SK-N-MC (cell line): ENCODE results near the gene PRKG1.
A peak's percentile ranks its signal among the peaks of the same experiment; 100 is the strongest.

Source experiments
- DNase-seq: peaks from one replicate; pipeline ENCODE4 v3.0.0-alpha.2; 2011; ENCODE audit warnings: low read depth, low spot score
- H3K27ac ChIP-seq: fragments of 200-600 bp; sonication (generic); 2 replicates; pipeline ENCODE4 v1.5.1; 2016; ENCODE audit warnings: mixed run types
- H3K36me3 ChIP-seq: fragments of 200-600 bp; sonication (generic); 2 replicates; pipeline ENCODE4 v1.6.1; 2017; ENCODE audit warnings: antibody characterized with exemption, low read length, mixed read lengths; ENCODE audit not compliant: insufficient read depth
- H3K4me3 ChIP-seq: fragments of 200-600 bp; sonication (generic); 2 replicates; pipeline ENCODE4 v1.5.1; 2016
- H3K9ac ChIP-seq: fragments of 200-600 bp; sonication (generic); 2 replicates; pipeline ENCODE4 v1.8.0; 2017; ENCODE audit warnings: mixed run types, mixed read lengths; ENCODE audit not compliant: insufficient read length
- H3K9me3 ChIP-seq: fragments of 200-600 bp; sonication (generic); 2 replicates; pipeline ENCODE4 v1.6.1; 2017; ENCODE audit warnings: low read depth, mild to moderate bottlenecking, antibody characterized with exemption, low read length, moderate library complexity, mixed read lengths
- EZH2 ChIP-seq: fragments of 200-600 bp; sonication (generic); IDR thresholded peaks from one replicate; pipeline ENCODE4 v1.6.1; 2017; ENCODE audit warnings: antibody characterized with exemption
- FOXP2 ChIP-seq: optimal IDR thresholded peaks from 2 replicates; pipeline ENCODE3; 2011; ENCODE audit warnings: mild to moderate bottlenecking, moderate library complexity; ENCODE audit not compliant: insufficient read depth; ENCODE audit errors: extremely low read length, control extremely low read depth
- POLR2AphosphoS5 ChIP-seq: IDR thresholded peaks from 2 replicates; pipeline ENCODE4 v1.6.1; 2012; ENCODE audit warnings: mild to moderate bottlenecking, low read depth, low read length, borderline replicate concordance

Gene PRKG1

DNA sequence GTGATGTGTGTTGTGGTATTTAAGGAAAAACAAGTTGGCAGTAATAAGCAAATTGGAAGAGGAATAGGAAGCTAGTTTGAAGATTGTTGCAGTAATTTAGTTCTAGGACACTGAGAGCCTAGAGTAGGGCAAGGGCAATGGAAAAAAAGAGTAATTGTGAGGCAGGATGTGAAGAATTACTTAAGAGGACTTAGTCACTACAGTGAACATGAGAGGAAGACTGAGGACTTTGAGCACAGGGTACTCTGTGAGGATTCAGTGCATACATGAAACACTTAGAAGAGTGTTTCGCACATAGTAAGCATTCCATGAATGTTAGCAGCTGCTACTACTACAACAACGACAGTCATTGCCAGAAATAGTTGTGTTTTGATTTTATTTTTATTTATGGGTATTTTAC is 1208.9 kb downstream of the PRKG1 start:
- Histone ChIP-seq H3K4me3 (no peak overlapping the region), H3K27ac (no peak overlapping the region), H3K9me3 (no peaks in the 10 kb centered on the region), H3K9ac (no peak overlapping the region), H3K36me3 (no peaks in the 10 kb centered on the region)
- DNase-seq = no peak
- no peak for TF ChIP-seq POLR2AphosphoS5
- no peak for TF ChIP-seq FOXP2
- no peak for TF ChIP-seq EZH2

DNA sequence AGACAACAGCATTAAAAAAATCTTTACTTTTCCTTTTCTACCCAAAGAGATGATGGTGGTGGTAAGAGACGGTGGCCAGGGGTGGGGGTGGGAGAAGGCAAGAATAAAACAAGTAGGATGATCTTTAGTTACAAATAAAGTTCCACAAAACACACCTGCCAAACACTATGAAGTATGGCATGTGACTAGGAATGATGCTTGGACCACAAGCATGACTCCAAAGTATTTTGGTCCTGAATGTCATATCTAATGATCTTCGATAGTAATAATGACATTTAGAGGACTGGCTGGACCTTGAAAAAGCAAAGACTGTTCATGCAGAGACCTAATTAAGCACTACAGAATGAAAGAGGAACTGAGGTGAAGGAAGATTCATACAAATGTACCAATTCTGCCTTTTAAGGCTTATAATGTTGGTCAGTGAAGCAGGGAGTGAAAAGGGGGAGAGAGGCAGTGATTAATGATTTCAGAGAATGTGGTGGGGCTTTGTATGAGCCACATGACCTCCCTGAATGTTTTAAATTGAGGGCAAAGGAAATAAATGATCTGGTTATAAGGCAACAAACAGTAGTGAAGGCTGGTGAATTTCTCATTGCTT is 1210.2 kb downstream of the PRKG1 start:
- TF ChIP-seq EZH2 (no peak), FOXP2 (no peak), POLR2AphosphoS5 (no peak)
- Histone ChIP-seq H3K4me3 (no peak overlapping the region), H3K36me3 (no peaks in the 10 kb centered on the region), H3K27ac (no peak overlapping the region), H3K9me3 (no peaks in the 10 kb centered on the region), H3K9ac (no peak overlapping the region)
- DNase-seq = no peak

DNA sequence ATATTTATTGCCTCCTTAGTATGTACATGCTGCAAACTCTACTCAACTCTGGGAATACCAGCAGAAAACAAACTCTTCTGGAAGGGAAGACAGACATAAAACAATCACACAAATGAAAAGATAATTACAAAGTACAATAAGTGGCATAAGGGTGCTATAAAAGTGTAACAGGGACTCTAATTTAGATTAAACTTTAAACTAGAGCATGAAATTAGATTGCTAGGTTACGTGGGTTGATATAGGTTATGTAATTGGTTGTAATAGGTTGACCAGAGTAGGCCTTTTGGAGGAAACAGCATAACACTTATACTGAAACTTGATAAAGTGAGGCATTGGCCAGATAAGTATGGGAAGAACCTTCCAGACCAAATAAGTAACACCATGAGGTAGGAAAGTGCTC is 1213.6 kb downstream of the PRKG1 start:
- no peak for TF ChIP-seq FOXP2
- no peak for TF ChIP-seq POLR2AphosphoS5
- no peak for TF ChIP-seq EZH2
- Histone ChIP-seq H3K9me3 (no peaks in the 10 kb centered on the region), H3K27ac (no peak overlapping the region), H3K4me3 (no peak overlapping the region), H3K9ac (no peak overlapping the region), H3K36me3 (no peaks in the 10 kb centered on the region)
- DNase-seq = no peak

DNA sequence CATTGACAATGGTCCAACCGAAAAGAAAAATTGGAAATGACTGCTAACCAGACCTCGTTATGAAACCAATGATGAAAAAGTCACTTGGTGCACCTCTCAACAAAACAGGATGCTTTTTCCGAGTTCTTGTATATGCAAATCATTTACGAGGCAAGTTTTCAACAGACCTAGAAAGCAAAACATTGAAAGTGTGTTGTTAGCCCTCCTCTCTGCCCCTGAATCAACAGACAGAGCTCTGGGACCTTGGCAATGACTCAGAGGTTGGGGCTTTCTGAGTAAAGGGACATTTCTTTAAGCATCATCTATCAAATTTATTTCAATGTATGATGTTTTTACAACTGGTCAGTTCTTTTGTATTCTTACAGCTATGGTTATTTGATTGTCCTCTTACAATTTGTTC is 1223.5 kb downstream of the PRKG1 start:
- Histone ChIP-seq H3K27ac (no peak overlapping the region), H3K9ac (no peak overlapping the region), H3K4me3 (no peak overlapping the region), H3K9me3 (no peaks in the 10 kb centered on the region), H3K36me3 (no peaks in the 10 kb centered on the region)
- TF ChIP-seq FOXP2 (no peak), EZH2 (no peak), POLR2AphosphoS5 (no peak)
- no peak for DNase-seq

DNA sequence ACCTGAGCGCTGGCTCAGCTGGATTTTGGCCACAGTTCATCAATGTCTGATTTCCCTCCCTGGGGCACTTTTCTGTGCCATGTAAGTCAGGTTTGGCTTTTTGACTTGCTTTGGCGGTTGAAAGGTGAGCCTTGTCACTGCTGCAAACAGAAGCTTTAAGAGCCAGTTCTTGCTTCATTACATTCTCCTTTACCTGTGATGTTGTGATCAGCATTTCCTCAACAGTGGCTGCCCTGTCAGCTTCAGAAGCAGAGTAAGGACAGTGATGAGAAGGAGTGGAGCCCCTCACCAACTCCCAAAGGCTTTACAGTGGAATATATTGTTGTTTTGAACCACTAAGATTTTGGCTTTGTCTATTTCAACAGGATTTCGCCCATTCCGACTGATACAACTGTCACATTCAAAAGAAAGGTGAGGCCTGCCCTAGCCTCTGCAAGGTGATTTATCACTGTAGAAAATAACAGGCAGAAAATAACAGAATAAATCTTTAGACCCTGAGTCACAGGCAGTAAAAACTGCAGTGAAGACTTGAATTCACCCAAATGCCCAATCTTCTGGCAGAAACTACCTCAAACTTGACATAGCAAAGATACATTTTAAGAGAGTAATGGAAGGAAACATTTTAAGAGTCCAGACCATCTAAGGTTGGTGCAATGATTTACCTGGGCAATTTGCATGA is 1226.5 kb downstream of the PRKG1 start:
- no peak for TF ChIP-seq EZH2

DNA sequence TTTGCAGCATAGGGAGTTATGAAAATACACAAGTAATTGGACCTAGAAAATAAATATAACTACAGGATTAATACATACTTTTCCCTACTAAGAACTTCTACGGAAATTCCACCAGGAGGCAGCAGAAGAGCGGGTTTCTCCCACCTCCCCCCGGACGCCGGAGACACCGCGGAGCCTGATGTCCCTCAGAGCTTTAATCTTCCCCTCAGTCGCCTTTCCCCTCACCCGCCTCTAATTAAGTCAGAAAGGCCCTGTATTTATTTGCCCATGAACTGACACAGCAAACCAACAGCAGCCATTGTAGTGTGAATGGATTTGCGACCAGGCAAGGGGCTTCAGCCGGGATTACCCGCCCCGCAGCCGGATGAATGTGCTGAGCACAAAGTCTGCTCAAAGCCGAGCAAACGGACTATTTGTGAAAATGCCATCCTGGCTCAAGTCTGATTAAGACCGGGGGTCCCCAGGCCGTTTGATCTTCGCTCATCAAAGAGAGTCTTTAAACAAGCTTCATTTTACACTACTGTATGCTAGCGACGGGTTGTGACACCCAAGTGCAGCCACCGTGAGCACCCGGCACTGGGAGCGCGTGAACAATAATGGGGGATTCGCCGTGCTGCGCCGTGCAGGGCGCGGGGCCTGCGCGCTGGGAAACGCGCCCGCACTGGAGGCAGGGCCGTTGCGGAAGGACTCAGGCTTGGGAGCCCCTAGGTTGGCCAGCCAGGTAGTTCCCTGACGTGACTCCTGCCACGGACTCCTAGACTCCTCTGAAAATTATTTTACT is 1234.2 kb downstream of the PRKG1 start:
- Histone ChIP-seq H3K9me3 (no peaks in the 10 kb centered on the region), H3K27ac (no peak overlapping the region), H3K36me3 (no peaks in the 10 kb centered on the region), H3K9ac (no peak overlapping the region), H3K4me3 (peak overlapping the region; percentile 75)
- TF ChIP-seq FOXP2 (no peak), EZH2 (no peak), POLR2AphosphoS5 (no peak)
- peak; percentile 1 for DNase-seq

More for the DNA sequence above, 1226.5 kb downstream of the PRKG1 start:
- Histone ChIP-seq H3K9ac (no peak overlapping the region), H3K36me3 (no peaks in the 10 kb centered on the region), H3K9me3 (no peaks in the 10 kb centered on the region), H3K4me3 (no peak overlapping the region), H3K27ac (no peak overlapping the region)
- DNase-seq = no peak

DNA sequence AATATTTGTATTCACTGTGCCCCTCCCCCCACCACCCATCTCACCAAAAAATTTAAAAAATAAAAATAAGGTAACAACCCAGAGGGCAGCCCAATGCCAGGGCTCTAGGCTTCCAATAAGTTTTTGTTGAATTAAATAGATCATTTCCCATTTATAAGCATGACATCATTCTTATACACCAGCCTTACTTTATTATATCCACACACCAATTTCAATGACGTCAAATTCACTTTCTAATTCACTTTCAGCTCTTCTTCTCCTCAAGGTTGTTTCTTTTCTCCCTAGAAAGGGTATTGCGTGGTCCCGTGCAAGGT is 1238.6 kb downstream of the PRKG1 start:
- no peak for TF ChIP-seq FOXP2
- no peak for TF ChIP-seq EZH2
- no peak for TF ChIP-seq POLR2AphosphoS5
- Histone ChIP-seq H3K36me3 (no peaks in the 10 kb centered on the region), H3K9me3 (no peaks in the 10 kb centered on the region), H3K9ac (no peak overlapping the region), H3K27ac (no peak overlapping the region), H3K4me3 (peak overlapping the region; percentile 72; the same call in 1 of the 2 replicates)
- DNase-seq = no peak

DNA sequence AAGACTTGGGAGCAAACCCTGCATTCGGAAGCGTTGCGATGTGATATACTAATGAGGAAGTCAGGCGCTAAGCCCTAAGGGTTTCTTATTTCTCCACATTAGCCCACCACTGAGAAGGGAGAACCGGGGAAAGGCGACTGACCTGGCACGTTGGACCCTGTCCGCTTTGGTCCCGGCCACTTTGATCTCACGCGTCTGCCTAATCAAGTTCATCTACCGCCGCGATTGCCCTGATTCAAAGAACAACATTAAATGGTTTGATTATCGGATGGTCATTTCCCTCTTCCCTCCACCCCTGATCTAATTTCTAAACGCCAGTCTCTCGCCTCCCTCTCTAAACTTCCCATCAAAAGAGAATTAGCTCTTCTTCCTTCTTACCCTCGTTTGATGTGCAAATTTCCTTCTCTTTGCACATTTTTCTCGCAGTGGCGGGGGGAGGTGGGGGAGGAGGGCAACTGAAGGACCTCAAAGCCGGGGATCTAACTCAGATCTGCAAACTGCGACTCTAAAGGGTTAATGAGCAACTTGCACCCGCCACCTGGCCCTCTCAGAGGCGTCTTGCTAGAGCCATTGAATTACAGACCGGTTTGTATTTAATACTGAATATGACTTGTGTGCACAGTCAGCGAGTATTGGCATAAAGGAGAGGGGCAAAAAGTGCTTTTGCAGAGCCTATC is 1239.1 kb downstream of the PRKG1 start:
- H3K9me3 ChIP-seq = no peaks in the 10 kb centered on the region
- TF ChIP-seq EZH2 (no peak), POLR2AphosphoS5 (no peak), FOXP2 (no peak)
- H3K27ac ChIP-seq = no peak overlapping the region
- no peak for DNase-seq
- no peaks in the 10 kb centered on the region for H3K36me3 ChIP-seq
- H3K4me3 ChIP-seq = peak overlapping the region; percentile 72
- H3K9ac ChIP-seq = no peak overlapping the region
